Body of pancreas (tissue), 4 donors: Measurements from ENCODE around the gene IGF1R. TPM values are rescaled to one million over a fixed set of nuclear protein-coding genes. Genes with fewer than 3 reads are reported as not detected.
A peak's percentile ranks its signal among the peaks of the same experiment; 100 is the strongest.

ENCODE experiments used
- ATAC-seq: fragments of 150-250 bp; one replicate; pipeline ENCODE4 v1.9.1; 2016
- DNase-seq, 4 donors: peaks; one replicate each; pipeline ENCODE4 v3.0.0-alpha.2; 2019
- H3K27ac ChIP-seq, 4 donors: fragments of 200-600 bp; sonication (generic); 1 replicate in 3 of 4; 2 replicates in 1 of 4; pipeline versions ENCODE4 v1.5.1 to v1.6.1; 2016 to 2019; ENCODE audit warnings: mild to moderate bottlenecking in 1 of 4, mixed read lengths in 1 of 4, moderate library complexity in 1 of 4
- H3K27me3 ChIP-seq, 2 donors: fragments of 200-600 bp; sonication (generic); one replicate each; pipeline ENCODE4 v1.6.0; 2016; ENCODE audit warnings: mild to moderate bottlenecking in 1 of 2
- H3K36me3 ChIP-seq, 2 donors: fragments of 200-600 bp; sonication (generic); replicated peaks in 1 of 2; 2 replicates each; pipeline ENCODE4 v1.5.1; 2016; ENCODE audit warnings: low read depth in 2 of 2; ENCODE audit not compliant: insufficient read depth in 1 of 2
- H3K4me1 ChIP-seq: fragments of 200-600 bp; sonication (generic); one replicate; pipeline ENCODE4 v1.6.0; 2016
- H3K4me3 ChIP-seq, 2 donors: fragments of 200-600 bp; sonication (generic); 1 replicate in 1 of 2; 2 replicates in 1 of 2; pipeline ENCODE4 v1.5.1; 2016 to 2019
- H3K9me3 ChIP-seq, 3 donors: fragments of 200-600 bp; sonication (generic); 1 replicate in 2 of 3; 2 replicates in 1 of 3; pipeline ENCODE4 v1.5.1; 2016
- CTCF ChIP-seq, 7 experiments: fragments of 450-650 bp in 4 of 7; fragments of 200-600 bp in 3 of 7; sonication (generic) in 3 of 7; IDR thresholded peaks; one replicate each; pipeline ENCODE4 v1.5.1; 2016 to 2019; ENCODE audit warnings: antibody characterized with exemption in 7 of 7
- POLR2A ChIP-seq, 3 donors: fragments of 450-650 bp; IDR thresholded peaks; one replicate each; pipeline ENCODE4 v1.6.1; 2016; ENCODE audit warnings: antibody characterized with exemption in 3 of 3, mild to moderate bottlenecking in 2 of 3
- WGBS, 2 donors: methylation state at CpG; one replicate each; pipeline ENCODE4 v1.1.5; 2017; 5-methylcytosine and 5-hydroxymethylcytosine counted together
- intact Hi-C: fragments of 100-400 bp; cut with DNase I; formaldehyde crosslinking; loops from one replicate; pipeline ENCODE4 v1.15.1; 2023
- total RNA-seq, 2 donors: library from RNA; depleted of rRNA; stranded (reverse); fragments of >200 nt; gene quantifications; one replicate each; pipeline ENCODE4 v1.1.0, GENCODE V29; 2016

Gene IGF1R
- total RNA-seq, 2 donors from 2014 or later: 34.8 to 55.7 TPM

DNA sequence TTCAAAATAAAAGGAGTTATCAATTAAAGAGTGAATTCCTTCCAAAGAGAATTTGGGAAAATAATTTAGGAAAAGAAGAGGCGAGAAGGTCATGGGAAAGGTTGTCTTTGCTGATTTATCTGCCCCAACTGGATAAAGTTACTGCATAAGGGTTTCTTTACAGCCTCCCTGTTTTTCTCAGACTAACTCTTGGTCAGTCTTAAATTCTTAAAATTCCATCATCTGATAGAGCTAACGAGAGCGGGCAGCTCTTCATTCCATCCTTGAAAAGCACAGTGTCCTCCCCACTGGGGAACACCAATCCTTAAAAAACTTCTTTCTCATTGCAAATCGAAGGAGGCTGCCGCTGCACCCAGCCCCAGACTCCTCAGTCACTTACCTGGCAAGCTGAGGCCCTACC, 252.0 kb downstream of the IGF1R start:
- 85 to 96% methylated on average over 5 of the region's 5 CpGs for WGBS, 2 donors
- TF ChIP-seq CTCF (IDR thresholded peaks at IDR 0.05) (no peak), POLR2A (IDR thresholded peaks at IDR 0.05) (no peak)
- Histone ChIP-seq H3K4me3 (no peak overlapping the region), H3K9me3 (no peaks in the 10 kb centered on the region), H3K27me3 (no peaks in the 10 kb centered on the region), H3K4me1 (peaks cover 9% of the 10 kb centered on the region), H3K27ac (no peak overlapping the region), H3K36me3 (peaks cover 0 to 3% of the 10 kb centered on the region in 2 donors)
- intact Hi-C loops: no loop called here
- DNase-seq (no peak), ATAC-seq (no peak)

DNA sequence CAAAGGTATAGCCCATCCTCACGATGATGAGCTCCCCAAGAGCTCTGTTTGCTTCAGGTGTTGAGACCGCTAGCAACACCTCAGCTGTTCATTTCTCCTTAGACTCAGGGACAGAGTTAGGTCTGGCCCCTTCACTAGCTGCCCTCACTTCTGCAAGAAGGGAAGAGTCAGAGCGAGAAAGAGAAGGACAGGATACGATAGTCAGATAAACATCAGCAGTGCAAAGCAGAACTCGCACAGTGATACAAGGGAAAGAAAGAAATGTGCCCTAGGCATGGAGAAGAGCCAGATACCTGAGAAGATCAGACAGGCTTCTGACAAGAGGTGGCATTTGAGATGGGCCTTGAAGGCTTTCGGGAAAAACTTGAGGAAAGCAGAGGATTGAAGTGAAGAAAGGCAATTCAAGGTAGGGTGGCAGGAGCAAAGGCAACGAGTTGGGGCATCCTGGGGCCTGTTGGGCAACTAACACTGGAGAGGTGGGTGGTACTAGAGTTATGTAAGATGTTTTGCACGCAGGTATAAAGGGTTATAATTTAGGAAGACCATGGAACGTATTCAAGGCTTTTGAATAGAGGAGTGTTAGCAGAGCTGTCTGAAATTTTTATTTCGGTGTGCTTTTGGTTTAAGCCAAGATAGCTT, 253.2 kb downstream of the IGF1R start:
- DNase-seq: no peak
- Histone ChIP-seq H3K27me3 (no peaks in the 10 kb centered on the region), H3K4me3 (no peak overlapping the region), H3K4me1 (peaks cover 16% of the 10 kb centered on the region), H3K36me3 (peaks cover 0 to 3% of the 10 kb centered on the region in 2 donors), H3K27ac (no peak overlapping the region), H3K9me3 (no peaks in the 10 kb centered on the region)
- intact Hi-C loops: no loop called here
- no peak for ATAC-seq
- 83 to 86% methylated on average over 10 of the region's 10 CpGs for WGBS, 2 donors
- TF ChIP-seq POLR2A (IDR thresholded peaks at IDR 0.05): no peak
- no peak for TF ChIP-seq CTCF (IDR thresholded peaks at IDR 0.05)

GRCh38 chr15:98902931-98903330, 254.6 kb downstream of the IGF1R start:
- ATAC-seq: no peak
- 37 to 68% methylated on average over 4 of the region's 4 CpGs for WGBS, 2 donors
- peak overlapping the region in 1 of 4 donors; percentile 1 for H3K27ac ChIP-seq

DNA sequence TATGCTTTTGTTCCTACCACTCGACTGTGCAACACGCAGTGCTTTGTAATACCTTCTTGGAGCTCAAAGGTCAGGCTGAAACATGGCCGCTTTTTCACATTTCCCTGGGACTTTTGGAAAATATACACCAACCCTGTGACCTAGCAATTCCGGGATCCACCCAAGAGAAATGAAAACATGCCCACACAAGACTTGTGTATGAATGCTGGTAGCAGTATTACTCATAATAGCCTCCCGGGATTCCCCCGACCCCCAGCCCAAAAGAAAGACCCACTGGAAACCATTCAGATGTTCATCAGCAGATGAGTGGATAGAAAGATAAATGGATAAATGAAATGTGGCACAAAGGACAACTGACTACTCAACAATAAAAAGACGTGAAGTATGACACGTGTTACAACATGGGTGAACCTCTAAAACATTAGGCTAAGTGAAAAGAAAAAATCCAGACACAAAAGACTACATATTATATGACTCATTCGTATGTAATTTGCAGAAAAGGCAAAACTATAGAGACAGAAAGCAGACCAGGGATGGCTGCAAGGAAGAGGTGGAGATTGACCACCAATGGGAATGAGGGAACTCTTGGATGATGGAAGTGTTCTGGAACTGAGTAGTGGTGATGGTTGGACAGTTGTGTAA, 255.2 kb downstream of the IGF1R start:
- DNase-seq (no peak), ATAC-seq (no peak)
- Histone ChIP-seq H3K27ac (no peak overlapping the region), H3K4me3 (no peak overlapping the region), H3K9me3 (no peaks in the 10 kb centered on the region), H3K4me1 (peaks cover 23% of the 10 kb centered on the region), H3K36me3 (no peaks in the 10 kb centered on the region), H3K27me3 (no peaks in the 10 kb centered on the region)
- no peak for TF ChIP-seq CTCF (IDR thresholded peaks at IDR 0.05)
- TF ChIP-seq POLR2A (IDR thresholded peaks at IDR 0.05): no peak
- intact Hi-C loops: no loop called here
- WGBS, 2 donors: 88 to 90% methylated on average over 9 of the region's 9 CpGs

More at GRCh38 chr15:98902931-98903330, 254.6 kb downstream of the IGF1R start:
- Histone ChIP-seq H3K36me3 (no peaks in the 10 kb centered on the region), H3K4me1 (peaks cover 23% of the 10 kb centered on the region), H3K4me3 (no peak overlapping the region), H3K9me3 (no peaks in the 10 kb centered on the region), H3K27me3 (no peaks in the 10 kb centered on the region)
- intact Hi-C loops: no loop called here
- DNase-seq: no peak
- TF ChIP-seq CTCF (IDR thresholded peaks at IDR 0.05): no peak

DNA sequence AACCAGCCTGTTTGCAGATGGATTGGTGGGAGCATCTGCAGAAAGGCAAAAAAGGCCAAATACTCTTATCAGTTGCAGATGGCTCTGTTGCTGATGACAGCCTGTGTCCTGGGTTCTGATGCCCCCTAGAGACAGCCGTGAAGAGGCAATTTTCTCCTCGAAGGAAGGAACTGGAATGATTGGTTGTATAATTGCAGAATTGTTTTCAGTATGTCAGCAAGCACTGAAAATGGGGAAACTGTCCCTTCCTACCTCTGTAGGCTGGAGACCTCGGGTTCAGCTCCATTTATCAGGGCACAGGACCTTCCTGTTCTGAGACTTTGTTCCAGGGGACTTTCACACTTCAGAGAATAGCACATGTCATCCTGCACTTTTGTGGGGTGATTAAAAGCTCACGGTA, 256.2 kb downstream of the IGF1R start:
- no peak for ATAC-seq
- H3K4me1 ChIP-seq: peaks cover 23% of the 10 kb centered on the region
- H3K27me3 ChIP-seq: no peaks in the 10 kb centered on the region
- H3K36me3 ChIP-seq: no peaks in the 10 kb centered on the region
- DNase-seq: no peak
- no peaks in the 10 kb centered on the region for H3K9me3 ChIP-seq
- TF ChIP-seq POLR2A (IDR thresholded peaks at IDR 0.05): no peak
- peak in 3 of 7 experiments; percentile 10 to 30 (median 16) for TF ChIP-seq CTCF (IDR thresholded peaks at IDR 0.05)
- H3K27ac ChIP-seq: no peak overlapping the region
- no peak overlapping the region for H3K4me3 ChIP-seq
- 56 to 67% methylated on average over 4 of the region's 4 CpGs for WGBS, 2 donors
- intact Hi-C loops: no loop called here
